Adipocyte (in vitro differentiated cells): ENCODE measurements around the gene PSORS1C1.
"Not testable (repeated sequence)": the region's sequence is repeated elsewhere in the genome, so short reads cannot be mapped to it uniquely, and the experiment has no call there.

ENCODE experiments used
- DNase-seq: peaks from one replicate; pipeline ENCODE4 v3.0.0-alpha.2; 2015; ENCODE audit warnings: low read depth
- H3K27me3 ChIP-seq: replicated peaks from 2 replicates; pipeline ENCODE4 v1.7.0; 2013; ENCODE audit warnings: mild to moderate bottlenecking, low read length, moderate library complexity; ENCODE audit not compliant: control insufficient read depth, insufficient read depth
- H3K36me3 ChIP-seq: 2 replicates; pipeline ENCODE4 v1.7.0; 2013; ENCODE audit warnings: low read length, mild to moderate bottlenecking, moderate library complexity; ENCODE audit not compliant: control insufficient read depth, insufficient read depth, severe bottlenecking
- H3K4me1 ChIP-seq: 2 replicates; pipeline ENCODE4 v1.7.0; 2013; ENCODE audit warnings: mild to moderate bottlenecking, low read length, moderate library complexity; ENCODE audit not compliant: control insufficient read depth, insufficient read depth
- H3K4me3 ChIP-seq: 2 replicates; pipeline ENCODE4 v1.7.0; 2013; ENCODE audit warnings: mild to moderate bottlenecking, low read length, moderate library complexity
- H3K9ac ChIP-seq: 2 replicates; pipeline ENCODE4 v1.7.0; 2013; ENCODE audit warnings: mild to moderate bottlenecking, low read length, moderate library complexity
- H3K9me3 ChIP-seq: 2 replicates; pipeline ENCODE4 v1.7.0; 2013; ENCODE audit warnings: mild to moderate bottlenecking, low read length, moderate library complexity; ENCODE audit not compliant: control insufficient read depth

Gene PSORS1C1

DNA sequence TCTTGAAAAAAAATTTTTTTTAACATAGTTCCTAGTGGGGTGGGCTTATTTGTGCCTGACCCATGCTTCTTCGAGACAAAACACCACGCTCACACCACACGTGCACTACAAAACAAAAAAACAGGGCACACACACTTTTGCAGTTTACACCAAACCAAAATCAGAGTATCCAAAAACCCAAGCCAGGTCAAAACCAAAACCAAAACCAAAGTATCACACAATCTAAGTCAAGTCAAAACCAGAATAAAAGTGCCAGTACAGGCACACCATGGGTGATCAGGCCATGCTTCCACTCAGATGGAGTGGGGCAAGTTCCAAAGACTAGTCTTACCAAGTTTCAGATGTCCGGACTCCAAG is 71.1 kb downstream of the PSORS1C1 start:
- not testable (repeated sequence) for DNase-seq, H3K27me3 ChIP-seq, H3K9me3 ChIP-seq, H3K36me3 ChIP-seq, H3K4me1 ChIP-seq
- peak overlapping the region; percentile 76 for H3K9ac ChIP-seq
- H3K4me3 ChIP-seq = peak overlapping the region; percentile 70

DNA sequence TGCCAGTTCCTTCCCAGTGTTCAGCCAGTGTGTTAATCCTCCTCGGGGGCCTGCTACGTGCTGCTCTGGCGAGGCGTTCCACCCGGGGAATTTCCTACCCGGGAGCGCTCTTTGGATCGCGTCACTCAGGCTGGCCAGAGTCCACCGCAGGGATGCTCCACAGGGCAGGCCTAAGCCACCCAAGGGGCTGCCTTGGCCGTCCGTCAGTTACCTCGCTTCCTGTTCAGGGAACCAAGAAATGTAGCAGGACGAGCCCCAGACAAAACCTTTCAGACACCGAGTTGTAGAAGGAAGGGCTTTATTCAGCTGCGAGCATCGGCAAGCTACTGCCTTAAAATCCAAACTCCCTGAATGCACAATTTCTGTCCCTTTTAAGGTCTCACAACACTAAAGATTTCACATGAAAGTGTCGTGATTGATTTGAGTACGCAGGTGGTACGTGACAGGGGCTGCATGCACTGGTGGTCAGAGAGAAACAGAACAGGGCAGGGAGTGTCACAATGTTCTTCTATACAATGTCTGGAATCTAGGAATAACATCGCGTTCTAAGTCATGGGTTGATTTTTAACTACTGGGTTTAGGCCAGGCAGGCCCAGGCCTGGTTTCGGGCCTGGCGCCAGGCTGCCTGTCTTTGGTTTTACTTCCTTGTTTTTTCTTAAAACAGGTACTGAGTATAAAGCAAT is 71.6 kb downstream of the PSORS1C1 start:
- Histone ChIP-seq H3K4me3 (peak overlapping the region; percentile 70), H3K36me3 (no peaks in the 10 kb centered on the region), H3K9me3 (no peaks in the 10 kb centered on the region), H3K4me1 (peaks cover 4% of the 10 kb centered on the region), H3K9ac (peak overlapping the region; percentile 76), H3K27me3 (no peaks in the 10 kb centered on the region)
- DNase-seq = no peak

DNA sequence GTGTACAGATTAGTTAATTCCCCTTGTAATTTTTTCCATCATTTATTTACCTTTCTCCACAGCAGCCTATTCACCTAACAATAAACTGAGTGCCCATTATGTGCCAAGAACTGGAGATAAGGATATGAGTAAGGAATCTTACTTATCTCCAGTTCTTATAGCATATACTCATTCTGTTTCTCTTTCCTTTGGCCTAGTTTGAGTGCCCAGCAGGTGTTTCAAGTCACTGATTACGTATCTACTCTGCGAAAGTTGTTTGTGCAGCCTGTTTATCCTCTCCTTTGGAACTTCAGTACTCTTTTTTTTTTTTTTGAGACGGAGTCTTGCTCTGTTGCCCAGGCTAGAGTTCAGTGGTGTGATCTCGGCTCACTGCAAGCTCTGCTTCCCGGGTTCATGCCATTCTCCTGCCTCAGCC is 73.2 kb downstream of the PSORS1C1 start:
- H3K27me3 ChIP-seq = no peaks in the 10 kb centered on the region
- H3K4me3 ChIP-seq = no peak overlapping the region
- H3K9me3 ChIP-seq = no peaks in the 10 kb centered on the region
- no peak for DNase-seq
- no peak overlapping the region for H3K9ac ChIP-seq
- H3K4me1 ChIP-seq = peaks cover 4% of the 10 kb centered on the region
- no peaks in the 10 kb centered on the region for H3K36me3 ChIP-seq

- not testable (repeated sequence) for H3K9ac ChIP-seq, H3K4me3 ChIP-seq, H3K27me3 ChIP-seq, H3K4me1 ChIP-seq, H3K36me3 ChIP-seq, H3K9me3 ChIP-seq, DNase-seq
These were observed 74.6 kb downstream of the PSORS1C1 start for GRCh38 chr6:31189223-31189622.
